PC-3 (cell line): ENCODE results near the gene NPB. TPM values are rescaled to one million over a fixed set of nuclear protein-coding genes. Genes with fewer than 3 reads are reported as not detected.

Source experiments
- ATAC-seq: fragments of 200-7000 bp; cut with Tn5 transposase; 2 replicates; pipeline ENCODE4 v1.9.1; 2020; ENCODE audit warnings: mild to moderate bottlenecking, moderate library complexity
- BruUV-seq: library from RNA; stranded (reverse); fragments of 400-500 nt; replicated peaks from 2 replicates; lab custom pipeline; 2021; lab: Mats Ljungman, UMichigan
- CTCF ChIA-PET: fragments of 300-600 bp; sonication (Branson Sonifier 250); formaldehyde crosslinking; loops from one replicate; lab custom pipeline; 2022; ENCODE audit warnings: antibody characterized with exemption; lab: Charles Lee
- POLR2A ChIA-PET: fragments of 300-600 bp; sonication (Branson Sonifier 250); formaldehyde crosslinking; loops from one replicate; lab custom pipeline; 2022; ENCODE audit warnings: antibody characterized with exemption; ENCODE audit not compliant: unreplicated experiment; lab: Charles Lee
- DNase-seq: peaks from one replicate; pipeline ENCODE4 v3.0.0-alpha.2; 2015
- H2AFZ ChIP-seq: fragments of 300-600 bp; sonication (generic); 2 replicates; pipeline ENCODE4 v1.6.0; 2016; ENCODE audit warnings: antibody characterized with exemption, low read length
- H3F3A ChIP-seq: fragments of 300-600 bp; sonication (generic); one replicate; pipeline ENCODE4 v1.6.0; 2017; ENCODE audit warnings: antibody characterized with exemption, low read length, control low read depth, mild to moderate bottlenecking; ENCODE audit not compliant: unreplicated experiment
- H3K27ac ChIP-seq: fragments of 300-600 bp; sonication (generic); 2 replicates; pipeline ENCODE4 v1.5.1; 2016; ENCODE audit warnings: mild to moderate bottlenecking, low read length
- H3K27me3 ChIP-seq: fragments of 300-600 bp; sonication (generic); 2 replicates; pipeline ENCODE4 v1.6.1; 2016; ENCODE audit warnings: low read length, mixed read lengths
- H3K36me3 ChIP-seq: fragments of 300-600 bp; sonication (generic); 2 replicates; pipeline ENCODE4 v1.6.1; 2016; ENCODE audit warnings: low read depth, mixed run types, low read length, mixed read lengths
- H3K4me1 ChIP-seq: fragments of 300-600 bp; sonication (generic); 2 replicates; pipeline ENCODE4 v1.5.1; 2016; ENCODE audit warnings: low read length; ENCODE audit not compliant: insufficient read depth
- H3K4me2 ChIP-seq: fragments of 300-600 bp; sonication (generic); 2 replicates; pipeline ENCODE4 v1.6.0; 2016; ENCODE audit warnings: low read length
- H3K4me3 ChIP-seq: fragments of 300-600 bp; sonication (generic); 2 replicates; pipeline ENCODE4 v1.5.1; 2016; ENCODE audit warnings: mild to moderate bottlenecking, low read length, mixed read lengths
- H3K79me2 ChIP-seq: fragments of 300-600 bp; sonication (generic); 2 replicates; pipeline ENCODE4 v1.6.1; 2017; ENCODE audit warnings: low read length, mixed read lengths
- H3K9ac ChIP-seq: fragments of 300-600 bp; sonication (generic); 2 replicates; pipeline ENCODE4 v1.6.0; 2016; ENCODE audit warnings: mild to moderate bottlenecking, low read length
- H3K9me2 ChIP-seq: fragments of 300-600 bp; sonication (generic); replicated peaks from 2 replicates; pipeline ENCODE4 v1.6.1; 2016; ENCODE audit warnings: mixed run types, low read length, mixed read lengths
- H3K9me3 ChIP-seq: fragments of 300-600 bp; sonication (generic); 2 replicates; pipeline ENCODE4 v1.6.1; 2016; ENCODE audit warnings: low read length, mixed read lengths
- H4K20me1 ChIP-seq: fragments of 300-600 bp; sonication (generic); 2 replicates; pipeline ENCODE4 v1.6.1; 2016; ENCODE audit warnings: low read length, mixed read lengths
- EZH2 ChIP-seq: fragments of 300-600 bp; sonication (generic); IDR thresholded peaks from one replicate; pipeline ENCODE4 v1.6.1; 2017; ENCODE audit warnings: antibody characterized with exemption, mild to moderate bottlenecking, low read length; ENCODE audit not compliant: unreplicated experiment
- EZH2phosphoT487 ChIP-seq: fragments of 300-600 bp; sonication (generic); IDR thresholded peaks from 2 replicates; pipeline ENCODE4 v1.6.1; 2018; ENCODE audit warnings: mild to moderate bottlenecking, antibody characterized with exemption, low read length, borderline replicate concordance
- intact Hi-C: fragments of 100-400 bp; cut with micrococcal nuclease; formaldehyde crosslinking; loops from 2 replicates; pipeline ENCODE4 v1.9.0; 2023
- total RNA-seq: library from RNA; depleted of rRNA; stranded (reverse); fragments of >200 nt; gene quantifications from 2 replicates; pipeline ENCODE4 v1.2.3, GENCODE V29; 2014
- TF ChIP-seq, protein P1 (sequence below): fragments of 300-600 bp; sonication (generic); conservative IDR thresholded peaks from 2 replicates; pipeline ENCODE4 v1.5.1; 2017; ENCODE audit warnings: antibody characterized with exemption, low read depth, mild to moderate bottlenecking, low read length

The NPB gene
- total RNA-seq, 1 experiment from 2014 or later, result 0.07 TPM

DNA sequence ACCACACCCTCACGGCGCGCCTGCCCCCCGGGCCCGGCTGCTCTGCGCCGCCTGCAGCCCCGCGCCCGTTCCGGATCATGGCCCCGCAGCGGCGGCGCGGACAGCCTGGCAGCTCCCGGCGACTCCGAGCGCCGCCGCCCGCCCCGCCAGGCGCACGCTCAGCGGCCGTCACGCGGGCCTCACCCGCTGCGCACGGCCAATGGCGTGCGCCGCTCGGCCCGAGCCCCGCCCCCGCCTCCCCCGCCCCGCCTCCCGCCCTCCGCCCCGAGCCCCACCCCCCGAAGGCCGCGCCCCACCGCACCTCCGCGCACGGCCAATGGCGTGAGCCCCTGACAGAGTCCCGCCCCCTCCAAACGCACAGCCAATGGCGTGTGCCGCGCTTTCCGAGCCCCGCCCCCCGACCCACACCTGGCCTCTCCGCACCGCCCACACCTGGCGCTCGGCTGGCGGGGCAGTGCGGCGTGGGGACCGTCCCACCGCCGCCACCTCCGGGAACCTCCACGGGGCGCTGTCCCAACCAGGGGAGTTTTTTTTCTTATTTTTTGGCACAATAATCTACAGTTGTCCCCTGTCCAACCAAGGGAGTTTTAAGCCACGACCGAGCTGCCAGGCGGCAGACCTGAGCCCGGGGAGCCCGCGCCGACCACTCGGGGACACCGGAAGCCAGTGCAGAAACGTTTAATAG is 9.4 kb downstream of the NPB start, which contains the start of gene PCYT2:
PCYT2 (minus strand) TSS at position 123 of the 685 bp plus-strand sequence; CDS start at position 79, 44 bp downstream.
- ChIA-PET CTCF (interaction anchor here (0.6 kb wide), 1 partner anchor 48 kb away, joined by 3 read pairs; no protein-coding TSS in a partner anchor), POLR2A (interaction anchor here (0.6 to 0.7 kb wide), 3 partner anchors 16 to 208 kb away, joined by 3 to 11 read pairs (median 4); partner anchors contain the start of gene MRPL12)
- Histone ChIP-seq H3K9me2 (no peaks in the 10 kb centered on the region), H3K27ac (peak within 1 kb of the TSS; percentile 45; the same call in 1 of the 2 replicates), H3F3A (peaks cover 7% of the 10 kb centered on the region), H3K9me3 (no peaks in the 10 kb centered on the region), H3K9ac (peak within 1 kb of the TSS; percentile 64), H3K27me3 (no peaks in the 10 kb centered on the region), H4K20me1 (0 out of 2 replicates have a peak, but pooled peaks cover 18% of the 10 kb centered on the region), H3K79me2 (peaks cover 16% of the 10 kb centered on the region), H3K4me2 (peak within 1 kb of the TSS; percentile 100), H2AFZ (peak within 1 kb of the TSS; percentile 75), H3K4me3 (peak within 1 kb of the TSS; percentile 85), H3K4me1 (peaks cover 36% of the 10 kb centered on the region), H3K36me3 (peaks cover 26% of the 10 kb centered on the region; the same call in 1 of the 2 replicates)
- no peak for TF ChIP-seq EZH2
- TF ChIP-seq, protein P1, sequence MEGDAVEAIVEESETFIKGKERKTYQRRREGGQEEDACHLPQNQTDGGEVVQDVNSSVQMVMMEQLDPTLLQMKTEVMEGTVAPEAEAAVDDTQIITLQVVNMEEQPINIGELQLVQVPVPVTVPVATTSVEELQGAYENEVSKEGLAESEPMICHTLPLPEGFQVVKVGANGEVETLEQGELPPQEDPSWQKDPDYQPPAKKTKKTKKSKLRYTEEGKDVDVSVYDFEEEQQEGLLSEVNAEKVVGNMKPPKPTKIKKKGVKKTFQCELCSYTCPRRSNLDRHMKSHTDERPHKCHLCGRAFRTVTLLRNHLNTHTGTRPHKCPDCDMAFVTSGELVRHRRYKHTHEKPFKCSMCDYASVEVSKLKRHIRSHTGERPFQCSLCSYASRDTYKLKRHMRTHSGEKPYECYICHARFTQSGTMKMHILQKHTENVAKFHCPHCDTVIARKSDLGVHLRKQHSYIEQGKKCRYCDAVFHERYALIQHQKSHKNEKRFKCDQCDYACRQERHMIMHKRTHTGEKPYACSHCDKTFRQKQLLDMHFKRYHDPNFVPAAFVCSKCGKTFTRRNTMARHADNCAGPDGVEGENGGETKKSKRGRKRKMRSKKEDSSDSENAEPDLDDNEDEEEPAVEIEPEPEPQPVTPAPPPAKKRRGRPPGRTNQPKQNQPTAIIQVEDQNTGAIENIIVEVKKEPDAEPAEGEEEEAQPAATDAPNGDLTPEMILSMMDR, result peak; percentile 34; the same call in 1 of the 2 replicates
- BruUV-seq, result no TSS peak
- ATAC-seq, result peak; percentile 75
- intact Hi-C loops, result loop anchor here (1.0 kb wide), 1 partner anchor 20 kb away; the partner anchor contains the start of genes ALYREF and ANAPC11
- DNase-seq, result peak; percentile 90

DNA sequence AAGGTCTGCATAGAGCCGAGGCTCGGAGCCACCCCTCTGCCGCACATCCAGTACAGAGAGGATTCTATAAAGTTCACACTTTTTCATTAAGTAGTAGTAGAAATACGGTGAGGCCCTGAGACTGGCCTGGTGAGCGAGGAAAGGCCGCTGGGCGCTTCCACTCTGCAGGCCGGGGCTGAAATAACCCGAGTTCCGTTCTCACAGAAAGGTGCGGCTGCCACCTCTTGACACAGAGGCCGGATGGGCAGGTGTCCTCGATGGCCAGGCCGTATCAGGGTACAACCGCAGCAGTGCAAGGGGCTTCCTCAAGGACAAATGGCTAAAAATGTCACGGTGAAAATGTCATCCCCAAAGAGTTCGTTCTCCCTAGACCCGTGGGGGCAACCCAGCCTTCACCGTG is 9.9 kb downstream of the NPB start:
- TF ChIP-seq EZH2, result no peak
- TF ChIP-seq EZH2phosphoT487, result no peak
- TF ChIP-seq, protein P1, result no peak
- peaks cover 42% of the 10 kb centered on the region for H3K4me1 ChIP-seq
- intact Hi-C loops, result loop anchor here (1.0 kb wide), 1 partner anchor 21 kb away; the partner anchor contains the start of genes ALYREF and ANAPC11
- BruUV-seq, result no TSS peak
- ChIA-PET POLR2A (interaction anchor here (0.7 kb wide), 1 partner anchor 15 kb away, joined by 4 read pairs; no protein-coding TSS in a partner anchor), CTCF (interaction anchor here (1.0 kb wide), 1 partner anchor 12 kb away, joined by 3 read pairs; no protein-coding TSS in a partner anchor)
- H3K27me3 ChIP-seq, result no peaks in the 10 kb centered on the region
- no peaks in the 10 kb centered on the region for H3K9me3 ChIP-seq
- no peak for DNase-seq
- peak overlapping the region; percentile 49 for H3K4me3 ChIP-seq
- H3K79me2 ChIP-seq, result peaks cover 22% of the 10 kb centered on the region
- H3K9me2 ChIP-seq, result no peaks in the 10 kb centered on the region
- peaks cover 26% of the 10 kb centered on the region; the same call in 1 of the 2 replicates for H3K36me3 ChIP-seq
- H2AFZ ChIP-seq, result no peak overlapping the region
- H3K4me2 ChIP-seq, result peak overlapping the region; percentile 70
- peaks cover 7% of the 10 kb centered on the region for H3F3A ChIP-seq
- 0 out of 2 replicates have a peak, but pooled peaks cover 18% of the 10 kb centered on the region for H4K20me1 ChIP-seq
- ATAC-seq, result no peak
- peak overlapping the region; percentile 45; the same call in 1 of the 2 replicates for H3K27ac ChIP-seq
- no peak overlapping the region for H3K9ac ChIP-seq
